Activated naive CD4-positive, alpha-beta T cell treated with Interleukin-2 at 50 U/mL for 16 hours (primary cell): ENCODE data around the gene CHRND.
"Not testable (repeated sequence)": the region's sequence is repeated elsewhere in the genome, so short reads cannot be mapped to it uniquely, and the experiment has no call there.

Source experiments
- DNase-seq: peaks from one replicate; pipeline ENCODE4 v3.0.0-alpha.2; 2020

Gene CHRND

DNA sequence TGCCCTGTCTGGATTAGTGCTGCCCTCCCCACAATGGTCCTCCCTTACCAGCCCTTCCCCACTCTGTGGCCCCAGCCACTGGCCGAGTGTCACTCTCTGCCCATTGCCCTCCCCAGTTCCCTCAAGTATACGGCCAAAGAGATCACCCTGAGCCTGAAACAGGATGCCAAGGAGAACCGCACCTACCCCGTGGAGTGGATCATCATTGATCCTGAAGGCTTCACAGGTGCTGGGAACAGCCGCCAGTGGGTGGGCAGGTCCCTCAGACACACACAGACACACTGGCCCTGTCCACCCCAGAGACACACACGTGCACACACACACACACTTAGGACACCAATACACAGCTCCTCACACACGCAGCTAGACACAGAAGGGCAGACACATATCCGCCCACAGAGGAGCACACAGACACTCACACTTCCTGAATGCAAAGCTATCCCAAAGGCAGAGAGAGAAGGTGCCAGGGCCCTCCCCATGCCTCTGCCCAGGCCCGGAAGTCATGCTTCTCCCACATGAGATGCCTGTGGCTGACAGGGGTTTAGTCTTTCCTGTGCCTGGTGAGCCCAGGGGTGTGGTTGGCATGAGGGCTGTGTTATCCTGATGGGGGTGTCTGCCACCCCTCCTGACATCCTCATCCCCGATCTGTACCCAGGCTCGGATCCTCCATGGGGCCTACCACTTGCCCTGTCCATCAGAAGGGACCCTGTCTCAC lies 2.9 kb downstream of the CHRND start:
- DNase-seq = no peak

DNA sequence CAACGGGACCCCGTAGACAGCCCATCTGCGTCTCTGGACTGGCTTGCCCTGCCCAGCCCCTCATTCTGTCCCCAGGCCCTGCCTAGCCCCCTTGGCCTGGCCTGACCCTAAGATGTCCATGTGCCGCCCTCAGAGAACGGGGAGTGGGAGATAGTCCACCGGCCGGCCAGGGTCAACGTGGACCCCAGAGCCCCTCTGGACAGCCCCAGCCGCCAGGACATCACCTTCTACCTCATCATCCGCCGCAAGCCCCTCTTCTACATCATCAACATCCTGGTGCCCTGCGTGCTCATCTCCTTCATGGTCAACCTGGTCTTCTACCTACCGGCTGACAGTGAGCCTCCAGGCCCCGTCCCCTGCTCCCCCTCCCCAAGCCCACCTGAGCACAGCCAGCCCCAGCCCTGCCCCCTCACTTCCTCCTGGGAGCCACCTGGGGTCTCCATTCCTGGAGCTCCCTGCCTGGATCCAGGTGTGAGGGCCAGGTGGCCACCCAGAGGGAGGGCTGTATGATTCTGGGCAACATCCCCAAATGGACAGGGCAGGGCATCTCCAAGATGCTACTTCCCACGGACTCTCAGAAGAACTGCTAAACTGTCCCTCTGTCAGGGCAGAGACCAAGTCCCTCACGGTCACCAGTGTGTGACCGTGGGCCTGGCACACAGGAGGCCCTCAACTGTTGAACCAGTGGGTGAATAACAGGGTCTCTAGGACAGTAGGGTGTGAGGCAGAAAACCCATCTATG lies 4.0 kb downstream of the CHRND start:
- DNase-seq = no peak

DNA sequence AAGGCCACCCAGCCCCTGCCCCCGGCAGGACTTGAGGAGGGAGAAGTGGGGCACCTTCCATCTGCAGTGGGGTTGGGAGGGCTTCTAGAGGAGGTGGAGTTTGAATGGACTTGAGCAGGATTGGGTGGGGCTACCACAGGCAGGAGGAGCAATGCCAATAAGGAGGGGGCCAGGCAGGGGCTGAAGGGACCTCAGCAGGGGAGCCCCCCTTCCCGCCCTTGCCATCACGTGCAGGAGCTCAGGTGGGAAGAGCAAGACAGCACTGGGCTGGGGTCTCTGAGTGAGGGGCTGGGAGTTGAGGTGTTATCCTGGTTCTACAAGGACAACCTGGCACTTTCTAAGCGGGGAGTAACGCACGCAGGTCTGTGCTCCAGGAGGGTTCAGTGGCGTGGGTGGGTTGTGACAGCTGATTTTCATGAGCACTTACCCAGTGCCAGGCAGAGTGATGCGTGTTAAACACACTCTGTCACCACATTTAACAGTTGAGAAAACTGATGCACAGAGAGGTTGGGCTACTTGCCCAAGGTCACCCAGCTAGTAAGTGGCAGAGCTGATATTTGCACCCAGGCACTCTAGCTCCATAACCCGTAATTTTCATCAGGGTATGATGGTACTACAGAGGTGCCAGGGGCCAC lies 4.8 kb downstream of the CHRND start:
- no peak for DNase-seq

DNA sequence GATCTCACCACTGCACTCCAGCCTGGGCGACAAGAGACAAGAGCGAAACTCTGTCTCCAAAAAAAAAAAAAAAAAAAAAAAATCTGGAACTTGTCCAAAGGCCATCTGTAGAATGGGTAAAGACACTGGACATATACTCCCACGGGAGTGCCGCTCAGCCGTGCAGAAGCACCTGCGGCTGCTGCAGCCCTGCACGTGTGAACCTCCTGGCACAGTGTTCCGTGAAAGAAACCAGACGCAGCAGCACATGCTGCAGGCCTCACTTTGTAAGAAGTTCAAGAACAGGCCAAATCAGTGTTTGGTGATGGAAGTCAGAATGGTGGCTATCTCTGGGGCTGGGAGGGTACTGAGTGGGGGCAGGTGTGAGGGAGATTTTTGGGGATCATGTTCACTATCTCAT lies 6.5 kb downstream of the CHRND start:
- no peak for DNase-seq

DNA sequence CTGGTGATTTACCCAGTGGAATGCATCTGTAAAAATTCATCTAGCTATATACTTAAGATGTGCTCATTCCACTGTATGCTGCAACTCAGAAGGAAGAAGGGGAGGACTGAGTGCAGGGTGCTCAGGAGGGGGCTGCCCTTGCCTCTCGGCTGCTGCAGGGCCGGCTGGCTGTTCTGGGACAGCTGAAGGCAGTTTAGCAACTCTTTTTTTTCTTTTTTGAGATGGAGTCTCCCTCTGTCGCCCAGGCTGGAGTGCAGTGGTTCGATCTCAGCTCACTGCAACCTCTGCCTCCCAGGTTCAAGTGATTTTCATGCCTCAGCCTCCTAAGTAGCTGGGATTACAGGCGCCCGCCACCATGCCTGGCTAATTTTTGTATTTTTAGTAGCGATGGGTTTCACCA lies 6.9 kb downstream of the CHRND start:
- DNase-seq = not testable (repeated sequence)

DNA sequence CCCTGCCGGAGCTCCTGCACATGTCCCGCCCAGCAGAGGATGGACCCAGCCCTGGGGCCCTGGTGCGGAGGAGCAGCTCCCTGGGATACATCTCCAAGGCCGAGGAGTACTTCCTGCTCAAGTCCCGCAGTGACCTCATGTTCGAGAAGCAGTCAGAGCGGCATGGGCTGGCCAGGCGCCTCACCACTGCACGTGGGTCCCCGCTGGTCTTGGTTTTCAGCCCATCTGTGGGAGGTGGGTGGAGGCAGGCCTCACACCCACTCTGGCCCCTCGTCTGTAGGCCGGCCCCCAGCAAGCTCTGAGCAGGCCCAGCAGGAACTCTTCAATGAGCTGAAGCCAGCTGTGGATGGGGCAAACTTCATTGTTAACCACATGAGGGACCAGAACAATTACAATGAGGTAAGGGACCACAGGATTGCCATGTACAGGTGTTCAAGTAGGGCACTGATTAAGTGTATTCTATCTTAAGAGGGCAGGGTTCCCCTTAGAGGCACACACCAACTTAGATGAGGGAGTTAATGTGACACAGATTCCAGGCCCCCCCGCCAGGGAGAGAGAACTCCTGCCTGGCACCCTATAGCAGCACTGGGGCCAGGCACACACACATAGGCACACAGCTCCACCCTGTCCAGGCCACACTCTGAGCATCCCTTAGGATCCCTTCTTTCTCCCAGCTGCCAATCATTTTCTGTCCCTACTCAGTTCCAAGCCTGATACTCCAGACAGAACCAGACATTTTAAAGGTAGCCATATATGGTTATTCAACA lies 8.2 kb downstream of the CHRND start:
- DNase-seq = no peak

DNA sequence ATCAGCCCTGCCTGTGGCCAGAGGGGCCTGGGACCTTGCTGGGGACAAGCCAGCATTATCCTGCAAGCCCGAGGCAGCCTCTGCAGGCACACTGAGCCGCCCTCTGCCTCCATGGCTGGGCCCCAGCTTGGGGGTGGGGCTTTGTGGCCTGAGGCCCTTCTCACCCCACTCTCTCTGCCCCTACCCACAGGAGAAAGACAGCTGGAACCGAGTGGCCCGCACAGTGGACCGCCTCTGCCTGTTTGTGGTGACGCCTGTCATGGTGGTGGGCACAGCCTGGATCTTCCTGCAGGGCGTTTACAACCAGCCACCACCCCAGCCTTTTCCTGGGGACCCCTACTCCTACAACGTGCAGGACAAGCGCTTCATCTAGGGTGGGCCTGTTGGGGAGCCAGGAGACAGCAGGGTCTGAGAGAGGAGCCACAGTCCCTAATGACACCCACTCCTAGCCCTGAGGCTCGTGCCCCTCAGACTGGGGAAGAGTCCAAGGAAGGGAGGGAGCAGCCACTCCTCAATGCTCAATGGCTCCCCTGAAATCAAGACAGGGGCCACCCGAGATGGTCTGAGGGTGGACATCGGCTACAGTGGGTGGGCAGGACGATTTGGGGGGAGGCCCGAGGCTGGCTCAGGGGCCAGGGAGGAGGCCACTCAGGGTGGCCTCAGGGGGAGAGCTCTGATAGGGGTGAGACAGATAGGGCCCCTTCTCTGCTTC lies 9.1 kb downstream of the CHRND start:
- DNase-seq = no peak

DNA sequence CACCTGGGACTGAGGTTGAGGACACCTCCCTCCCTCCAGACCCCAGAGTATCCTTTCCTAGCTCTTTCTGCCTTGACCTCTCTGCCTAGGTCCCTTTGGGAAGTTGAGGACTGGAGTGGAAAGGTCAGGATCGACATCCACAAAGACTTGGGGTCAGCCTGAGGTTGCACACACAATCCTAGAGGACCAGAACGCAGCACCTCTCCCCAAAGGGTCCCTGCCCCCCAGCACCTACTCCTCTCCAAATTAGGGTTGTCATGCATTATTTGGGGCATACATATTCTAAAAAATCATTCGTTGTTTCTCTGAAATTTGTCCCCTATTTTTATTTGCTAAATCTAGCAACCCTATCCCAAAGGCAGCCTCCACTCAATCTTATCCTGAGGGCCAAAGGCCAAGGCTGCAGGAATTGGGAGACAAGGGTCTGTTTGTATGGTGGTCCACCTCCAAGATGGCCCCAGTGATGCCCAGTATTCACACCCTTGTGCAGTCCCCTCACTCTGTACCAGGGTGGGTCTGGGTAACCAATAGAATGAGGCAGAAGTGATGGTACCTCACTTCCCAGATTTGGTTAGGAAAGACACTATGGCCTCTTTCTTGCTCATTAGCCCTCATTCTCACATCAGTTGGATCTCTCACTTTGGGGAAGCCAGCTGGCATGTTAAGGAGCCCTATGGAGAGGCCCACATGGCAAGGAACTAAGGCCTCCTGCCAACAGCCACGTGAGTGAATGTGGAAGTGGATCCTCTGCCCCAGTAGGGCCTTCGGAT lies 10.0 kb downstream of the CHRND start:
- no peak for DNase-seq

DNA sequence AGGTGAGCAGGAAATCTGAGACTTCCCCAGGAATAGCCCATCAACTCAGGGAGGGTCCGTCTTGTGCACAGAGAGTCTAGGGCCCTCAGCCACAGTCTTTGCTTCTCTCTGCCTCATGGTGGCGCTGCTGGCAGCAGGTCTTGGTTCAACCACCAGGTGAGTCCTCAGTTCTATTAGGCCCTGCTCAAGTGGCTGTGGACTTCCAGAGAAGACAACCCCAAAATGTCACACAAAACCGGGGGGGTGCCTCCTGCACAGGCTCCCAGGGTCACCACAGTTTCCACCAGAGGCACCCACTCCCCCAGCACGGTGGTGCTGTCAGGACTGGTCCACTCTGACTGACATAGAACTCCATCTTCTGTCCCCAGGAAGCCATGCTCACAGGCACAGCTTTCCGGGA lies 11.1 kb downstream of the CHRND start:
- no peak for DNase-seq

DNA sequence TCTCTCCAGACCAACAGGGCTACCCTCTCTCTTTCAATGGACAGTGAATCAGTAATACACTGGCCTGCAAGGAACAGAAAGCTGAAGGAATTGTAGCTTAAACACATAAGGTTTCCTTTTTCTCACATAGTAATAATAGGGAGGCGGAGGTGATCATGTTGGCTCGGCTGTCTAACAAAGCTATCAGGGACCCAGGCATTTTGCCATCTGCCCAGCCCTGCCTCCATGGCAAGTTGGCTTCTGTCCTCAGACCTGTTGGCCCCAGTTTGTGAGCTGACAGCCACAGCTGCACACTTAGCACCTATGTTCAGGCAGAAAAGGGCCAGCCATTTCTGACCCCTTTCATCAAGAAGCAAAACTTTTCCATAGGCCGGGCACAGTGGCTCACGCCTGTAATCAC lies 11.5 kb downstream of the CHRND start:
- DNase-seq = no peak

DNA sequence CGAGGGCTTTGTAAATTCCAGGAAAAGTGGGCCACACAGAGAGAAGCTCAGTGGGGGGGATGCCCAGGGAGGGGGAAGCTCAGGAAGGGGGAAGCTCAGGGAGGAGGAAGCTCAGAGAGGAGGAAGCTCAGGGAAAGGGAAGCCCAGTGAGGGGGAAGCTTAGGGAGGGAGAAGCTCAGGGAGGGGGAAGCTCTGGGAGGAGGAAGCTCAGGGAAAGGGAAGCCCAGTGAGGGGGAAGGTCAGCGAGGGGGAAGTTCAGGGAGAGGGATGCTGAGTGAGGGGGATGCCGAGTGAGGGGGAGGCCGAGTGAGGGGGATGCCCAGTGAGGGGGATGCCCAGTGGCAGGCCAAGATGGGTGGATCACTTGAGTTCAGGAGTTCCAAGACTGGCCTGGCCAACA lies 12.7 kb downstream of the CHRND start:
- no peak for DNase-seq

DNA sequence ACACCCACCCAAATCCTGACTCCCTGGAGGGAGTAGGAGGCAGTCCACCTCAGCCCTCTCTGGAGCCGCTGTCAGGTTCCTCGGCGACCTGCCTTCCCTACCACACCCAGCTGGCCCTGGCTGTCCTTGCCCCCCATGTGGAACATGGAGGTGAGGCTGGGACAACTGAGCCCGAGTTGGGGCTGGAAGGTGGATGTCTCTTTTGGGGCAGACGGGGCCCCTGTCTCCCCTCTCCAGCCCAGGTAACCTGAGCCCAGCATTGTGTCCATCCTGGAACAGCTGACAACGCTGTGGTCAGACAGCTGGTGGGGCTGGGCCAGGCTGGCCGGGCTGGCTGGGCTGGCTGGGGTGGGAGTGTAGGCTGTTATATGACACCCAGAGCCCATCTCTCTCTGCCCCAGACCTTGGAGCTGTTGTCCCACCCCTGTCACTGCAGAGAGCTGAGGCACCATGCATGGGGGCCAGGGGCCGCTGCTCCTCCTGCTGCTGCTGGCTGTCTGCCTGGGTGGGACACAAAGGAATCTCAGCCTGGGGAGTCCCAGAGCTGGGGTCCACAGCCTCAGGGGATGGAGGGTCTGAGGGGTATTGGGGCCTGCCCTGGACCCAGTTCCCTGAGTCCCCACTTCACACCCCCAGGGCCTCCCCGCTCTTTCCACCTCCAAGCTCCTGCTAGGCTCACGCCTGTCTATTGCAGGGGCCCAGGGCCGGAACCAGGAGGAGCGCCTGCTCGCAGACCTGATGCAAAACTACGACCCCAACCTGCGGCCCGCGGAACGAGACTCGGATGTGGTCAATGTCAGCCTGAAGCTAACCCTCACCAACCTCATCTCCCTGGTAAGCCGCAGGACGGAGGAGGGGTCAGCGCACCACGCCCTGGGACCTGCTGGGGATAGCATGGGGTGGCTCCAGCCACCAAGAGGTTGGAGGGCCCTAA lies 13.6 kb downstream of the CHRND start, which contains the start of gene CHRNG:
Gene CHRNG, plus strand, starts transcription at position 395 of the 934 bp plus-strand sequence. Its CDS starts 56 bp downstream, at position 451.
- DNase-seq = no peak

DNA sequence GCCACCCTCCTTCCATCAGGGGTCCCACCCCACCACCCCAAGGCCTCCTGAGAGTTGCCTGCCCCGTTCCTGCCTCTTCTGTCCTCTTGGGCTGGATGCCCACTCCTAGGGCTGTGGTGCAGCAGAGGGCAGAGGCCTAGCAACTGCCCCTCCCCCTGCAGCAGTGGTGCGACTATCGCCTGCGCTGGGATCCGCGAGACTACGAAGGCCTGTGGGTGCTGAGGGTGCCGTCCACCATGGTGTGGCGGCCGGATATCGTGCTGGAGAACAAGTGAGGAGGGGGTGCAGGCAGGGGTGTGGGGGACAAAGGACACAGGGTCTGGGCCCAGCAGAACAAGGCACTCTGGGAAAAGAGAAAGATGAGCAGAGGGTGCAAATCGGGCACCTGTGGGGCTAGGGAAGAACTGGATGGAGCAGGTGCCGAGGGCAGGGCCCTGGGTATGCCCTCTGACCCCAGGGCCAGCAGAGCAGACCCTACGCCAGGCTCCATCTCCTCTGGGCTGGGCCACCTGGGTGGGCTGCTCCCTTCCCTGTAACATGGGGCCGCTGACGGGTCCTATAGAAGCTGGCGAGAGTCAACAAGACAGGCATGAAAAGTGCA lies 14.6 kb downstream of the CHRND start:
- DNase-seq = no peak

DNA sequence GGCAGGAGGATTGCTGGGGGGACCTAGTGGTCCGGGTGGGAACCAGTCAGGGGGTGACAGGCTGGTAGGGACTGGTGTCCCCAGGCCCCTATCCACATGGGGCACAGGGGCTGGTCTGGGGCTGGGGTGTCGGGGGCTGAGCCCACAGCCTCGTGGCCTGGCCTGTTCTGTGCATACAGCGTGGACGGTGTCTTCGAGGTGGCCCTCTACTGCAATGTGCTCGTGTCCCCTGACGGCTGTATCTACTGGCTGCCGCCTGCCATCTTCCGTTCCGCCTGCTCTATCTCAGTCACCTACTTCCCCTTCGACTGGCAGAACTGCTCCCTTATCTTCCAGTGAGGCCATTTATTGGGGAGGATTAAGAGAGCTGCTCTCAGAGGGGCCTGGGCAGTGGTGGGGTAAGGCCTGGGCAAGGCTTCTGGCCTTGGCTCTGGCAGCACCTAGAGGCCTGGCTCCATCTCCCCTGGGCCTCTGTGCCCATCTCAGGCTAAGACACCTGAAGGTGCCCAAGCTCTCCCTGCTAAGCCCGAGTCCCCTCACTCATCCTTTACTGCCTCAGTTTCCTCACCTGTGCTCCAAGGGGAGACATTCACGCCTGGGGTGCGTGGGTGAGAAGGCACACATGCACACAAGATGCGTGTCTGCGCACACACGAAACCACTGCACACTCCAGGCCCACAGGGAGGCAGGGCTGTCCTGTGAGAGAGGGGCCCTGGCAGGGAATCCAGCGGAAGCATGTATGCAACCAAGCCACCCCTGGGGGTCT lies 15.4 kb downstream of the CHRND start:
- DNase-seq = no peak

DNA sequence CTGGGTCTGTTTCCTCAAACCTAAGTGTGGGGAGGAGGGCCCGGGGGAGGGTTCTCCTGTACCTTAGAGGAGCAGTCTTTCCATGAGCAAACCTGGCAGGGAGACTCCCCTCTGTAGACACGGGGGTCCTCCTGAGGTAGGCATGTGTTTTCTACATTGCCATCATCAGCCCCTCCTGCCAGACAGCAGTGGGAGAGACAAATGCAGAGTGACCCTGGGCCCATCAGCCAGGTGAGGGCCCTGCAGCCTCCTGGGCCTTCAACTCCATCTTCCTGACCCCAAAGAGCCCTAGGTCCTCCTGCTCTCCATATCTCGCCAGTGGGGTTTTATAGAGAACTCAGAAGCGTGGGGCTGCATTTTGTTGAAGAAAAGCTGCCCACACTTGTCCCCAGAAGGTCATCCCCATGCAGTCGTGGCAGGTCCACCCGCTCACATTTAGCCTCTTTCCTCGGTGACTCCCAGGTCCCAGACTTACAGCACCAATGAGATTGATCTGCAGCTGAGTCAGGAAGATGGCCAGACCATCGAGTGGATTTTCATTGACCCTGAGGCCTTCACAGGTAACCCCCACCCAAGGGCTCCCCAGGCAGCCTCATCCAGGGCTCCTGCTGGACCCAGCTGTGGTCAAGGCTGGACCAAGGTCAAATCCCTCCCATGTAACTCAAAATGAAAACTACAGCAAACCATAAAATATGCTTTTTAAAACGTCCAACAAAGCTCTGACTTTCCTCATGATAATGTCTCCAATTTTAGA lies 16.2 kb downstream of the CHRND start:
- no peak for DNase-seq

DNA sequence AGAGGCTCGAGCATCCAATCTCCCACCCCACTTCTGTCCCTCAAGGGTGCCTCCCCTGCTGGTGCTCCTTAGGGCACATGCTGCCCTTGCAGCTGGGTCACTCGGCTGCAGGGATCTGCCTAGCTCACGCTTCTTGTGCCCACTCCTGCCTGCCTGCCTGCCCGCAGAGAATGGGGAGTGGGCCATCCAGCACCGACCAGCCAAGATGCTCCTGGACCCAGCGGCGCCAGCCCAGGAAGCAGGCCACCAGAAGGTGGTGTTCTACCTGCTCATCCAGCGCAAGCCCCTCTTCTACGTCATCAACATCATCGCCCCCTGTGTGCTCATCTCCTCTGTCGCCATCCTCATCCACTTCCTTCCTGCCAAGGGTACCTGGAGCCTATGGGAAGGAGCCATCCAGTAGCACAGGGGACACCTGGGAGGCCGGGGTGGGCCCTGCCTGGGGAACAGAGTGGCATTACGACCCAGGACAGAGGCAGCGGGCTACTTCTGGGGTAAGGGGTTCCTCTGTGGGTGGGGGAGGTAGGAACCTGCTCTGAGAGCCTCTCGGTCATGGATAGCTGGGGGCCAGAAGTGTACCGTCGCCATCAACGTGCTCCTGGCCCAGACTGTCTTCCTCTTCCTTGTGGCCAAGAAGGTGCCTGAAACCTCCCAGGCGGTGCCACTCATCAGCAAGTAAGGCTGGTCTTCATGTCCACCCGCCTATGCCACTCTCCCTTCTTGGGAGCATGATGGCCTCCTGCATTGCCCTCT lies 16.9 kb downstream of the CHRND start:
- DNase-seq = no peak

DNA sequence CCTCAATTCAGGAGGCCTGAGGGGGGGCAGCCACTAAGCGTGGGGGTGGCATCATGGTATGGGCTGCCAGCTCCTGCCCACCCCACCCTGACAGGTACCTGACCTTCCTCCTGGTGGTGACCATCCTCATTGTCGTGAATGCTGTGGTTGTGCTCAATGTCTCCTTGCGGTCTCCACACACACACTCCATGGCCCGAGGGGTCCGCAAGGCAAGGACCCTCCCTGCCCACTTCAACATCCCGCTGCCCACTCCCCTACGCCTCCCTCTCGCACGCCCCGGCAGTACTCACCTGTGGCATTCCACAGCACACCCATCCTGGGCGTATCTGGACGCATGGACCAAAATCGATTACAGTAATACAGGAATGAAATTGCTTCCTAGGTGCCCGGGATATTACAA lies 17.5 kb downstream of the CHRND start:
- DNase-seq = no peak
